ENCODE results near the gene SULT1C3.

SULT1C3 gene

GRCh38 chr2:108239786-108240185 lies at the start of gene SULT1C3:
TSS of gene SULT1C3 (plus strand) at chr2:108239968. CDS start at chr2:108247195, 7,227 bp downstream.
- no peak within 1 kb of the TSS for H3K9ac ChIP-seq (ENCODE audit: low read length)
- H3K27me3 ChIP-seq (ENCODE audit: control insufficient read depth in 1 of 2, insufficient read depth in 2 of 2, low read length in 2 of 2), result no peaks in the 10 kb centered on the region
- H3K9me3 ChIP-seq (ENCODE audit: low read length), result no peaks in the 10 kb centered on the region
- no peak within 1 kb of the TSS for H3K27ac ChIP-seq (ENCODE audit: low read depth, low read length)
- H3K4me1 ChIP-seq (ENCODE audit: insufficient read depth, low read length), result no peaks in the 10 kb centered on the region
- no peaks in the 10 kb centered on the region for H3K36me3 ChIP-seq (ENCODE audit: insufficient read depth, low read length)
- no peak within 1 kb of the TSS for H3K4me3 ChIP-seq (ENCODE audit: low read depth in 1 of 2, low read length in 2 of 2)

- Histone ChIP-seq H3K4me1 (ENCODE audit: insufficient read depth, low read length) (no peaks in the 10 kb centered on the region), H3K27me3 (ENCODE audit: control insufficient read depth in 1 of 2, insufficient read depth in 2 of 2, low read length in 2 of 2) (no peaks in the 10 kb centered on the region), H3K9ac (ENCODE audit: low read length) (no peak overlapping the region), H3K4me3 (ENCODE audit: low read depth in 1 of 2, low read length in 2 of 2) (no peak overlapping the region), H3K9me3 (ENCODE audit: low read length) (no peaks in the 10 kb centered on the region), H3K27ac (ENCODE audit: low read depth, low read length) (no peak overlapping the region), H3K36me3 (ENCODE audit: insufficient read depth, low read length) (no peaks in the 10 kb centered on the region)
These were observed 46.5 kb upstream of the SULT1C3 start for GRCh38 chr2:108193251-108193650.

- Histone ChIP-seq H3K4me3 (ENCODE audit: low read depth in 1 of 2, low read length in 2 of 2) (no peak overlapping the region), H3K36me3 (ENCODE audit: insufficient read depth, low read length) (no peaks in the 10 kb centered on the region), H3K27me3 (ENCODE audit: control insufficient read depth in 1 of 2, insufficient read depth in 2 of 2, low read length in 2 of 2) (no peaks in the 10 kb centered on the region), H3K9me3 (ENCODE audit: low read length) (no peaks in the 10 kb centered on the region), H3K27ac (ENCODE audit: low read depth, low read length) (no peak overlapping the region), H3K9ac (ENCODE audit: low read length) (no peak overlapping the region), H3K4me1 (ENCODE audit: insufficient read depth, low read length) (no peaks in the 10 kb centered on the region)
These were observed 45.2 kb upstream of the SULT1C3 start for GRCh38 chr2:108194409-108195132.

GRCh38 chr2:108195133-108195439 lies 44.7 kb upstream of the SULT1C3 start:
- no peaks in the 10 kb centered on the region for H3K27me3 ChIP-seq (ENCODE audit: control insufficient read depth in 1 of 2, insufficient read depth in 2 of 2, low read length in 2 of 2)

GRCh38 chr2:108199726-108200125 lies 40.0 kb upstream of the SULT1C3 start:
- H3K36me3 ChIP-seq (ENCODE audit: insufficient read depth, low read length), result no peaks in the 10 kb centered on the region

More at GRCh38 chr2:108195133-108195439, 44.7 kb upstream of the SULT1C3 start:
- Histone ChIP-seq H3K36me3 (ENCODE audit: insufficient read depth, low read length) (no peaks in the 10 kb centered on the region), H3K4me3 (ENCODE audit: low read depth in 1 of 2, low read length in 2 of 2) (no peak overlapping the region), H3K9ac (ENCODE audit: low read length) (no peak overlapping the region), H3K4me1 (ENCODE audit: insufficient read depth, low read length) (no peaks in the 10 kb centered on the region), H3K27ac (ENCODE audit: low read depth, low read length) (no peak overlapping the region), H3K9me3 (ENCODE audit: low read length) (no peaks in the 10 kb centered on the region)

GRCh38 chr2:108200569-108200968 lies 39.2 kb upstream of the SULT1C3 start:
- Histone ChIP-seq H3K4me1 (ENCODE audit: insufficient read depth, low read length) (no peaks in the 10 kb centered on the region), H3K4me3 (ENCODE audit: low read depth in 1 of 2, low read length in 2 of 2) (no peak overlapping the region), H3K9me3 (ENCODE audit: low read length) (no peaks in the 10 kb centered on the region), H3K27ac (ENCODE audit: low read depth, low read length) (no peak overlapping the region), H3K36me3 (ENCODE audit: insufficient read depth, low read length) (no peaks in the 10 kb centered on the region), H3K9ac (ENCODE audit: low read length) (no peak overlapping the region), H3K27me3 (ENCODE audit: control insufficient read depth in 1 of 2, insufficient read depth in 2 of 2, low read length in 2 of 2) (no peaks in the 10 kb centered on the region)

More at GRCh38 chr2:108199726-108200125, 40.0 kb upstream of the SULT1C3 start:
- Histone ChIP-seq H3K4me1 (ENCODE audit: insufficient read depth, low read length) (no peaks in the 10 kb centered on the region), H3K9me3 (ENCODE audit: low read length) (no peaks in the 10 kb centered on the region), H3K9ac (ENCODE audit: low read length) (no peak overlapping the region), H3K4me3 (ENCODE audit: low read depth in 1 of 2, low read length in 2 of 2) (no peak overlapping the region), H3K27me3 (ENCODE audit: control insufficient read depth in 1 of 2, insufficient read depth in 2 of 2, low read length in 2 of 2) (no peaks in the 10 kb centered on the region), H3K27ac (ENCODE audit: low read depth, low read length) (no peak overlapping the region)

DNA sequence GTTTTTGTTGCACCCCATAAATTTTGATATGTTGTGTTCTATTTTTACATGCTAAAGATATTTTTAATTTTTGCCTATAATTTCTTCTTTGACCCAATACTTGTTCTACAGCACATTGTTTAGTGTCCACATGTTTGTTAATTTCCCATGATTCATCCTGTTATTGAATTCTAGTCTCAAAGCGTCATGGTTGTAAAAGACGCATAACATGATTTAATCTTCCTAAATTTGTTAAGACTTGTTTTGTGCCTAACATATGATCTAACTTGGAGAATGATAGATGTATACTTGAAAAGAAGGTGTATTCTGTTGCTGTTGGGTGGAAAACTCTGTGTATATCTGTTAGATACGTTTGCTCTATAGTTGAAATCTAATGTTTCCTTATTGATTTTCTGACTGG lies 27.1 kb upstream of the SULT1C3 start:
- Histone ChIP-seq H3K4me3 (ENCODE audit: low read depth in 1 of 2, low read length in 2 of 2) (no peak overlapping the region), H3K9me3 (ENCODE audit: low read length) (peaks cover 4% of the 10 kb centered on the region), H3K27me3 (ENCODE audit: control insufficient read depth in 1 of 2, insufficient read depth in 2 of 2, low read length in 2 of 2) (no peaks in the 10 kb centered on the region), H3K4me1 (ENCODE audit: insufficient read depth, low read length) (no peaks in the 10 kb centered on the region), H3K9ac (ENCODE audit: low read length) (no peak overlapping the region), H3K27ac (ENCODE audit: low read depth, low read length) (no peak overlapping the region), H3K36me3 (ENCODE audit: insufficient read depth, low read length) (no peaks in the 10 kb centered on the region)

DNA sequence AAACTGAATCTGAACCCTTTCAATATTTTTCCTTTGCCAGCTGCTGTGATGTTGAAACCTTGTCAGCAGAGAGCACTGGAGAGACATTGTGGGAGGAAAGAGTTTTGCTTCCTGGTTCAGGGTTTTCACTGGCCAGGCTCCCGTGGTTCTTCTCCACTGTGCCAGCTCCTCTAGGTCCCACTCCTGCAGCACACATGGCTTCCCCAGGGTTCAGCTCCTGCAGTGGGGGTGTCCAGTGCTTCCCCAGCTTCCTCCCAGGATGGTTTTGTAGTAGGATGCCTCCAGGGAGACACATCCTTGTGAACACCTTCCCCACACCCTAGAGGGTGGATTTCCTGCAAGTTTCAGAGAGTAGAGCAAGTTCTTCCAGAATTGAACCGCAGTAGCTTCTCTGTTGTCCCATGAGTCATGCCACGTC lies 24.0 kb upstream of the SULT1C3 start:
- Histone ChIP-seq H3K4me3 (ENCODE audit: low read depth in 1 of 2, low read length in 2 of 2) (no peak overlapping the region), H3K4me1 (ENCODE audit: insufficient read depth, low read length) (no peaks in the 10 kb centered on the region), H3K27ac (ENCODE audit: low read depth, low read length) (no peak overlapping the region), H3K27me3 (ENCODE audit: control insufficient read depth in 1 of 2, insufficient read depth in 2 of 2, low read length in 2 of 2) (no peaks in the 10 kb centered on the region), H3K9ac (ENCODE audit: low read length) (no peak overlapping the region), H3K36me3 (ENCODE audit: insufficient read depth, low read length) (no peaks in the 10 kb centered on the region), H3K9me3 (ENCODE audit: low read length) (peaks cover under 1% of the 10 kb centered on the region)

DNA sequence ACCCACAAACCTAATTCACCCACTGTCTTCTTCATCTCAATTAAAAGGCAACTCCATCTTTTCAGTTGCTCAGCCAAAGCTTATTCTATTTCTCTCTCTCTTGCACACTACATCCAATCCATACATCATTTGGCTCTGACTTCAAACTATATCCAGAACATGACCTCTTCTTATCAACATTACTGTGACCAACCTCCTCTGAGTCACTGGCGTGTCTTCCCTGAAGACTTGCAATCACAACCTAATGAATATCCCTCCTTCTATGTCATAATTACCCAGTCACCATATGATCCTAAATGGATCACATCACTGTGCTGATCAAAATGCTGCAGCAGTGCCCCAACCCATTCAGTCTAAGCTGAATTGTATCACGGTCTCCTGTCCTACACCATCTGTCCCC lies 22.6 kb upstream of the SULT1C3 start:
- H3K36me3 ChIP-seq (ENCODE audit: insufficient read depth, low read length), result no peaks in the 10 kb centered on the region
- no peaks in the 10 kb centered on the region for H3K9me3 ChIP-seq (ENCODE audit: low read length)
- no peaks in the 10 kb centered on the region for H3K27me3 ChIP-seq (ENCODE audit: control insufficient read depth in 1 of 2, insufficient read depth in 2 of 2, low read length in 2 of 2)
- H3K4me1 ChIP-seq (ENCODE audit: insufficient read depth, low read length), result no peaks in the 10 kb centered on the region
- H3K4me3 ChIP-seq (ENCODE audit: low read depth in 1 of 2, low read length in 2 of 2), result no peak overlapping the region
- no peak overlapping the region for H3K27ac ChIP-seq (ENCODE audit: low read depth, low read length)
- H3K9ac ChIP-seq (ENCODE audit: low read length), result no peak overlapping the region

- Histone ChIP-seq H3K9ac (ENCODE audit: low read length) (no peak overlapping the region), H3K27ac (ENCODE audit: low read depth, low read length) (no peak overlapping the region), H3K27me3 (ENCODE audit: control insufficient read depth in 1 of 2, insufficient read depth in 2 of 2, low read length in 2 of 2) (no peaks in the 10 kb centered on the region), H3K9me3 (ENCODE audit: low read length) (no peaks in the 10 kb centered on the region), H3K36me3 (ENCODE audit: insufficient read depth, low read length) (no peaks in the 10 kb centered on the region), H3K4me1 (ENCODE audit: insufficient read depth, low read length) (no peaks in the 10 kb centered on the region), H3K4me3 (ENCODE audit: low read depth in 1 of 2, low read length in 2 of 2) (no peak overlapping the region)
These were observed 20.1 kb upstream of the SULT1C3 start for GRCh38 chr2:108219688-108220087.

GRCh38 chr2:108220191-108220590 lies 19.6 kb upstream of the SULT1C3 start:
- H3K27ac ChIP-seq (ENCODE audit: low read depth, low read length), result no peak overlapping the region
- no peak overlapping the region for H3K9ac ChIP-seq (ENCODE audit: low read length)
- H3K9me3 ChIP-seq (ENCODE audit: low read length), result no peaks in the 10 kb centered on the region
- no peak overlapping the region for H3K4me3 ChIP-seq (ENCODE audit: low read depth in 1 of 2, low read length in 2 of 2)
- no peaks in the 10 kb centered on the region for H3K36me3 ChIP-seq (ENCODE audit: insufficient read depth, low read length)
- H3K4me1 ChIP-seq (ENCODE audit: insufficient read depth, low read length), result no peaks in the 10 kb centered on the region
- H3K27me3 ChIP-seq (ENCODE audit: control insufficient read depth in 1 of 2, insufficient read depth in 2 of 2, low read length in 2 of 2), result no peaks in the 10 kb centered on the region

- no peak overlapping the region for H3K27ac ChIP-seq (ENCODE audit: low read depth, low read length)
- H3K4me3 ChIP-seq (ENCODE audit: low read depth in 1 of 2, low read length in 2 of 2), result no peak overlapping the region
- no peaks in the 10 kb centered on the region for H3K9me3 ChIP-seq (ENCODE audit: low read length)
- no peaks in the 10 kb centered on the region for H3K4me1 ChIP-seq (ENCODE audit: insufficient read depth, low read length)
- no peaks in the 10 kb centered on the region for H3K27me3 ChIP-seq (ENCODE audit: control insufficient read depth in 1 of 2, insufficient read depth in 2 of 2, low read length in 2 of 2)
- H3K36me3 ChIP-seq (ENCODE audit: insufficient read depth, low read length), result no peaks in the 10 kb centered on the region
- H3K9ac ChIP-seq (ENCODE audit: low read length), result no peak overlapping the region
These were observed 18.7 kb upstream of the SULT1C3 start for GRCh38 chr2:108220942-108221541.

Measured in muscle layer of colon (tissue), 2 donors.